Astrocyte (in vitro differentiated cells and primary cell): ENCODE results near the gene P4HA1.

Experiments
- EZH2 ChIP-seq: IDR thresholded peaks from 2 replicates; pipeline ENCODE4 v1.6.1; 2012; ENCODE audit warnings: mild to moderate bottlenecking, low read length, inconsistent platforms; ENCODE audit not compliant: insufficient read depth
- TF ChIP-seq, protein P1 (sequence below): IDR thresholded peaks from 2 replicates; pipeline ENCODE4 v1.5.1; 2011; ENCODE audit warnings: low read depth, mild to moderate bottlenecking, inconsistent platforms, low read length, moderate library complexity; ENCODE audit not compliant: insufficient read depth

DNA sequence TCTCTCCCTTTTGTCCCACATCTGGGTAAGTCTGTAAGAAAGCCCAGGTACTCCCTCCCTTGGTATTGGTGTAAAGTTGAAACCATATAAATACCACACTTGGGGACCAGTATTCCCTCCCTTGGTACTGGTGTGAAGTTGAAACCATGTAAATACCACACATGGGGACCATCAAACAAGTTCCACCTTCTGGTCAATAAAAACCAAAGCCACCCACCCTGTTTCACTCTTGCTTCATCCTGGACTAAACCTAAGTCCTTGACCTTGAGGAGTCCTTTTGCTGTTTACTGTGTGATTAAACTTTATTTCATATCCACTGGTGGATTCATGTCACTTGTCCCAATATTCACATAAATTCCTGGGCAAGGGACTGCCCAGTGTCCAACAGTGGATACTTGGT, 8.4 kb downstream of the P4HA1 start:
- TF ChIP-seq, protein P1, sequence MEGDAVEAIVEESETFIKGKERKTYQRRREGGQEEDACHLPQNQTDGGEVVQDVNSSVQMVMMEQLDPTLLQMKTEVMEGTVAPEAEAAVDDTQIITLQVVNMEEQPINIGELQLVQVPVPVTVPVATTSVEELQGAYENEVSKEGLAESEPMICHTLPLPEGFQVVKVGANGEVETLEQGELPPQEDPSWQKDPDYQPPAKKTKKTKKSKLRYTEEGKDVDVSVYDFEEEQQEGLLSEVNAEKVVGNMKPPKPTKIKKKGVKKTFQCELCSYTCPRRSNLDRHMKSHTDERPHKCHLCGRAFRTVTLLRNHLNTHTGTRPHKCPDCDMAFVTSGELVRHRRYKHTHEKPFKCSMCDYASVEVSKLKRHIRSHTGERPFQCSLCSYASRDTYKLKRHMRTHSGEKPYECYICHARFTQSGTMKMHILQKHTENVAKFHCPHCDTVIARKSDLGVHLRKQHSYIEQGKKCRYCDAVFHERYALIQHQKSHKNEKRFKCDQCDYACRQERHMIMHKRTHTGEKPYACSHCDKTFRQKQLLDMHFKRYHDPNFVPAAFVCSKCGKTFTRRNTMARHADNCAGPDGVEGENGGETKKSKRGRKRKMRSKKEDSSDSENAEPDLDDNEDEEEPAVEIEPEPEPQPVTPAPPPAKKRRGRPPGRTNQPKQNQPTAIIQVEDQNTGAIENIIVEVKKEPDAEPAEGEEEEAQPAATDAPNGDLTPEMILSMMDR, result no peak
- no peak for TF ChIP-seq EZH2
